Pericardium fibroblast (primary cell): Measurements from ENCODE around the gene MRTFB. TPM values are rescaled to one million over a fixed set of nuclear protein-coding genes. Genes with fewer than 3 reads are reported as not detected.

Experiments used
- total RNA-seq: library from RNA; depleted of rRNA; stranded (reverse); fragments of >200 nt; gene quantifications from 2 replicates; pipeline ENCODE4 v1.2.3, GENCODE V29; 2015

MRTFB gene
- total RNA-seq = 3.2 and 10.2 TPM in 2 replicates

GRCh38 chr16:14070877-14071575, at the start of gene MRTFB:
Gene MRTFB (plus strand): TSS chr16:14071319. CDS start chr16:14140607, 69,288 bp downstream.

Other genes starting within 250 kb of the MRTFB start
- gene ERCC4, start 151.2 kb upstream of the MRTFB start, total RNA-seq = 3.5 and 7.9 TPM in 2 replicates